Stomach (tissue), 4 donors: ENCODE results near the gene MAP3K6.

ENCODE experiments used
- EP300 ChIP-seq: sonication (generic); formaldehyde crosslinking; IDR thresholded peaks from one replicate; pipeline ENCODE4 v1.6.1; 2017; ENCODE audit warnings: antibody characterized with exemption
- POLR2A ChIP-seq, 4 donors: fragments of 450-650 bp; IDR thresholded peaks; one replicate each; pipeline ENCODE4 v1.6.1; 2016; ENCODE audit warnings: antibody characterized with exemption in 4 of 4, control low read depth in 2 of 4, mild to moderate bottlenecking in 1 of 4, moderate library complexity in 1 of 4
- TF ChIP-seq, protein P1 (sequence below), 7 experiments: fragments of 450-650 bp in 4 of 7; fragments of 200-600 bp in 3 of 7; sonication (generic) in 3 of 7; IDR thresholded peaks; one replicate each; pipeline ENCODE4 v1.5.1; 2016 to 2019; ENCODE audit warnings: antibody characterized with exemption in 7 of 7, control low read depth in 2 of 7, mild to moderate bottlenecking in 1 of 7

DNA sequence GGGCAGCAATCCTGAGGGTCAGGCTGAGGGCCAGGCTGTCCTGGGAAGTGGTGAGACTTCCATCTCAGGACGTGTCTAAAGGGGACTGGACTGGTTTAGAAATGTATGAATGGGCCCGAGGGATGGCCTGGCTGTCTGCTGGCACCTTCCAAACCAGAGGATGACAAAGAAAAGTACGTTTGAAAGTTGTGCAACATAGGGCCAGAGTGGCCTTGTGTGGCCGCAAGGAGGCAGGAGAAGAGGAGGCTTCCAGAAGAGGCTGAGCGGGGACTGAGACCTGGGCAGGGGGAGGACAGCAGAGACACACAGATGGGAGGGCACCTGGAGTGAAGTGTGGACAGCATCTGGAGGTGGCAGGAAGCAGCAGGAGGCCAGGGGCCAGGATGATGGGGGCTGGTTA is 27.5 kb downstream of the MAP3K6 start:
- no peak for TF ChIP-seq POLR2A (IDR thresholded peaks at IDR 0.05)
- TF ChIP-seq, protein P1, sequence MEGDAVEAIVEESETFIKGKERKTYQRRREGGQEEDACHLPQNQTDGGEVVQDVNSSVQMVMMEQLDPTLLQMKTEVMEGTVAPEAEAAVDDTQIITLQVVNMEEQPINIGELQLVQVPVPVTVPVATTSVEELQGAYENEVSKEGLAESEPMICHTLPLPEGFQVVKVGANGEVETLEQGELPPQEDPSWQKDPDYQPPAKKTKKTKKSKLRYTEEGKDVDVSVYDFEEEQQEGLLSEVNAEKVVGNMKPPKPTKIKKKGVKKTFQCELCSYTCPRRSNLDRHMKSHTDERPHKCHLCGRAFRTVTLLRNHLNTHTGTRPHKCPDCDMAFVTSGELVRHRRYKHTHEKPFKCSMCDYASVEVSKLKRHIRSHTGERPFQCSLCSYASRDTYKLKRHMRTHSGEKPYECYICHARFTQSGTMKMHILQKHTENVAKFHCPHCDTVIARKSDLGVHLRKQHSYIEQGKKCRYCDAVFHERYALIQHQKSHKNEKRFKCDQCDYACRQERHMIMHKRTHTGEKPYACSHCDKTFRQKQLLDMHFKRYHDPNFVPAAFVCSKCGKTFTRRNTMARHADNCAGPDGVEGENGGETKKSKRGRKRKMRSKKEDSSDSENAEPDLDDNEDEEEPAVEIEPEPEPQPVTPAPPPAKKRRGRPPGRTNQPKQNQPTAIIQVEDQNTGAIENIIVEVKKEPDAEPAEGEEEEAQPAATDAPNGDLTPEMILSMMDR (IDR thresholded peaks at IDR 0.05), result no peak
- TF ChIP-seq EP300, result no peak
